ENCODE data around the gene MUC4.

The MUC4 gene

DNA sequence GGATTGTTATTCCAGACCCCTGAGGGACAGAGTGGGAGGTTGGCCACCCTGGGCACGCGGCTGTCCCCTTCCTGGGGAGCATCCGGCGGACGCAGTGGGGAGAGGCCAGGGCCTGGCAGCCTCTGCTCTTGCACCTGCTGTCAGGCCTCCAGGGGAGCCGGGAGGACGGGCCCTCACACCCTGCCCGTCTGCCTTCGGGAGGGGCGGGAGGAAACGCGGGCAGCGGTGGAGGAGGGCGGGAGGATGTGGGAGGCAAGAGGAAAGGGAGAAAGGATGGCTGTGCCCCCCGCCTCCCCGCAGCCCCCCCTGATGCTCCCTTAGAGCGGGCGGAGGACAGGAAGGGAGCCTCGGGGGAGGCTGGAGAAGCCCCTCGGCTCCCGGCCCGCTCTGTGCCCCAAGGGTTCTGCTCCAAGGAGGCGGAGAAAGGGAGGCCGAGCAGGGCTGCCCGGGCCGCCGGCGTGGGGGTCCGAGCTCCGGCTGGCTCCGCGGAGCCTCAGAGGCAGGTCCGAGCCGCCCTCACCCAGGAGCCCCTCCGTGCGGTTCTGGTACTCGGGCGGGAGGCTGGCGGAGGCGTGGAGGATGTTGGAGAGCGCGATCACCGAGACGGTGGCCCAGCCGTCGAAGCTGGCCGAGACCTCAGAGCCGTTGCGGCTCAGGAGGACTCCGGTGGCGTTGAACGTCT lies 50.0 kb downstream of the MUC4 start:
- TF ChIP-seq, protein P1, sequence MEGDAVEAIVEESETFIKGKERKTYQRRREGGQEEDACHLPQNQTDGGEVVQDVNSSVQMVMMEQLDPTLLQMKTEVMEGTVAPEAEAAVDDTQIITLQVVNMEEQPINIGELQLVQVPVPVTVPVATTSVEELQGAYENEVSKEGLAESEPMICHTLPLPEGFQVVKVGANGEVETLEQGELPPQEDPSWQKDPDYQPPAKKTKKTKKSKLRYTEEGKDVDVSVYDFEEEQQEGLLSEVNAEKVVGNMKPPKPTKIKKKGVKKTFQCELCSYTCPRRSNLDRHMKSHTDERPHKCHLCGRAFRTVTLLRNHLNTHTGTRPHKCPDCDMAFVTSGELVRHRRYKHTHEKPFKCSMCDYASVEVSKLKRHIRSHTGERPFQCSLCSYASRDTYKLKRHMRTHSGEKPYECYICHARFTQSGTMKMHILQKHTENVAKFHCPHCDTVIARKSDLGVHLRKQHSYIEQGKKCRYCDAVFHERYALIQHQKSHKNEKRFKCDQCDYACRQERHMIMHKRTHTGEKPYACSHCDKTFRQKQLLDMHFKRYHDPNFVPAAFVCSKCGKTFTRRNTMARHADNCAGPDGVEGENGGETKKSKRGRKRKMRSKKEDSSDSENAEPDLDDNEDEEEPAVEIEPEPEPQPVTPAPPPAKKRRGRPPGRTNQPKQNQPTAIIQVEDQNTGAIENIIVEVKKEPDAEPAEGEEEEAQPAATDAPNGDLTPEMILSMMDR (IDR thresholded peaks at IDR 0.05; ENCODE audit: borderline replicate concordance, insufficient read depth, low read depth, low read length) = no peak
- H3K4me3 ChIP-seq (ENCODE audit: low read depth, low read length) = no peak overlapping the region

- TF ChIP-seq, protein P1 (IDR thresholded peaks at IDR 0.05; ENCODE audit: borderline replicate concordance, insufficient read depth, low read depth, low read length) = no peak
- no peak overlapping the region for H3K4me3 ChIP-seq (ENCODE audit: low read depth, low read length)
Measured at GRCh38 chr3:195761123-195761566, 50.6 kb downstream of the MUC4 start.

DNA sequence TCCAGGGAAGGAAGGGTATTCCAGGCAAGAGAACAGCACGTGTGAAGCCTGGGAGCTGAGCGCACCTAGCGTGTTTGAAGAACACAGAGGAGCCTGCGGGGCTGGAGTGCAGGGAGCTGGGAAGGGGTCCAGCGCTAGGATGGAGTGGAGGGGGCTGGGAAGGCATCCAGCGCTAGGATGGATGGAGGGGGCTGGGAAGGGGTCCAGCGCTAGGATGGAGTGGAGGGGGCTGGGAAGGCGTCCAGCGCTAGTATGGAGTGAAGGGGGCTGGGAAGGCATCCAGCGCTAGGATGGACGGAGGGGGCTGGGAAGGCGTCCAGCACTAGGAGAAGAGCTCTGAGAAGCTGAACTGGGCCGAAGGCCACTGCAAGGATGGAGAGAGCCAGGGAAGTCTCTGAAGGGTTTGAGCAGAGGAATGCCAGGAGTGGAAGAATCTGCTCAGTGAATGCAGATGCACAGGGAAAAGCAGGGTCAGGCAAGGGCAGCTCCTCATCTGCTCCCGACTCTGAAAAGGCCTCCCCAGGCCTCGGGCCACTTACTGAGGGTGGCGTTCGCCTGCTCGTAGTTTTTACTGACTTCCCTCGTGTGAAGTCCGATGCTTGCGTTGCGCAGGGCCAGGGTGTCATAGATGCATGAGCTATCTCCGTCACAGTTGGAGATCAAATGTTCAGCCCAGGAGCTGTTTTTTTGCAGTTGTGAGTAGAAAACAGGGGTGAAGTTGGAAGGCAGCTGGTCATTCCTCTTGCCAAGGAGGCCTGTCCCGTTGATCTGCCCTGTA lies 51.2 kb downstream of the MUC4 start:
- no peak overlapping the region for H3K4me3 ChIP-seq (ENCODE audit: low read depth, low read length)

GRCh38 chr3:195758721-195759353 lies 52.9 kb downstream of the MUC4 start:
- no peak overlapping the region for H3K4me3 ChIP-seq (ENCODE audit: low read depth, low read length)
- TF ChIP-seq, protein P1 (IDR thresholded peaks at IDR 0.05; ENCODE audit: borderline replicate concordance, insufficient read depth, low read depth, low read length) = no peak

More for the DNA sequence above, 51.2 kb downstream of the MUC4 start:
- TF ChIP-seq, protein P1 (IDR thresholded peaks at IDR 0.05; ENCODE audit: borderline replicate concordance, insufficient read depth, low read depth, low read length) = no peak

DNA sequence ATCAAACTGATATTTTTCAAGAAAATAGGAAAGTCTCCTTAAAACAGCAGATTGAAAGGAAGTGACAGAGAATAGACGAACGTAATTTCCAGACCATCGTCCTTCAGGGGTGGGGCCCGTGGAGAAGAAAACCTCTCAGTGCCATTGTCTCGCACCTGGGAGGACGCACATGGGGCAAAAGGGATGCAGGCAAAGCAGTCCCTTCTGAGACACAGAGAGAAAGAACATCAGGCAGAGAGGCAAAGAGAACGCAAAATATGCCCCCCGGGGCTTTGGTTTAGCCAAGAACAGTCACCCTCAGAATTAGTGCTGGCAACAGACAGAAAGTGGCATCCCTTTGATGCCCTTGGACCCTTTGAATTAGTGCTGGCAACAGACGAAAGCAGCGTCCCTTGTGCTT lies 53.9 kb downstream of the MUC4 start:
- TF ChIP-seq, protein P1 (IDR thresholded peaks at IDR 0.05; ENCODE audit: borderline replicate concordance, insufficient read depth, low read depth, low read length) = no peak
- no peak overlapping the region for H3K4me3 ChIP-seq (ENCODE audit: low read depth, low read length)

DNA sequence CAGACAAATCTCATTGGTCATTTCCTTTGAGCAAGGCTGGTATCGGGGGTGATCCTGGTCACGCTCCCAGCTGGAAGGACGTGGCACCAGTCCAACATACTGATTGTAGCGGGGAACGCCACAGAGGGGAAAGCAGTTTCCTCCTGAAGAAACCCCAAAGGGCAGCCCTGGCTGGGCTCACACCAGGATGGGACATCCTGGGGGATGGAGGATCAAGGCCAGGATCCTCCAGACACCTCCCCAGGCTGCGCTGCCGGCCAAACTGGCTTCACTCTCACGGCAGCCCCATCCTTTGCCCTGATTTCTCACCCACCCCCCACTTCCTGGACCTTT lies 54.3 kb downstream of the MUC4 start:
- no peak overlapping the region for H3K4me3 ChIP-seq (ENCODE audit: low read depth, low read length)
- TF ChIP-seq, protein P1 (IDR thresholded peaks at IDR 0.05; ENCODE audit: borderline replicate concordance, insufficient read depth, low read depth, low read length) = no peak

Data from GM12875 (cell line).